ENCODE measurements around the gene TMEM178B.

DNA sequence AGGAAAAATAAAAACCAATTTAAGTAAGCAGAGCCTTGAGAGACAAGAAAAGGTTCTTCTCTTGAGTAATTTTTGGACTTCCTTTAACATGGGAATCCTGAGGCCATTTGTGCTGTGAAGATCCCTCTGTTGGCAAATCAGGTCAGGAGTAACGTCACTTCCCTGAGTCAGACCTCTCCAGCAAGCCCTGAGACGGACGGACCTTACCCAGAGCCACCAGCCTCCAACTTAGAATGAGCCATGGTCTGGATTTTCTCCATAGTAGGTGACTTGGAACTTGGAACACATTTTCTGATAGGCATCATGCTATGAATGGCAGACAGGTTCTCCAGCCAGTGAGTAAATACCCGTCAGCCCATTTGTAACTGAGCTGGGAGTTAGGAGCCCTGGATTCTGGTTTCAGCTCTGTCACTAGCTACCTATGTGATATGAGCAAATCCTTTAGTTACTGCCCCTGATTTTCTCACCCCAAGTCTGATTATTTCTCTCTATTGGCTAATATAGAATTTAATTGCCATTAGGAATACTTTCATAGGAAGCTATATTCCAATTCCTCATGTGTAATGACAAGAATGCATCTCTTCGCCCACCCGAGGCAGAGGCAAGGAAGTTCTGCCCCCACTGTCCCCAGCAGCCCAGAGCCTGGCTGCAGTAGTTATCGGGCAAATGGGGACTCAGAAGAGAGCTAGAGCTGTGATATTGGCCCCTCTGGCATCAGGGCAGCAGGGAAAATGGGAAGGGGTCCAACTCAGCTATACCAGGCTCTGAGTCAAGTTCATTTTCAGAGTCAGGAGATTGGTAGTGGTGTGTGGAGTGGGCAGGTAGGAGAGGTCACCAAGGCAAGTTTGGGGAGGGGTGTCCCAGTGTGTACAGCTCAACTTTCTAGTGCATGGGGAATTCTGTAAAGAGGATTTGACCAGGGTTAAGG lies 323.6 kb downstream of the TMEM178B start:
- TF ChIP-seq, protein P1, sequence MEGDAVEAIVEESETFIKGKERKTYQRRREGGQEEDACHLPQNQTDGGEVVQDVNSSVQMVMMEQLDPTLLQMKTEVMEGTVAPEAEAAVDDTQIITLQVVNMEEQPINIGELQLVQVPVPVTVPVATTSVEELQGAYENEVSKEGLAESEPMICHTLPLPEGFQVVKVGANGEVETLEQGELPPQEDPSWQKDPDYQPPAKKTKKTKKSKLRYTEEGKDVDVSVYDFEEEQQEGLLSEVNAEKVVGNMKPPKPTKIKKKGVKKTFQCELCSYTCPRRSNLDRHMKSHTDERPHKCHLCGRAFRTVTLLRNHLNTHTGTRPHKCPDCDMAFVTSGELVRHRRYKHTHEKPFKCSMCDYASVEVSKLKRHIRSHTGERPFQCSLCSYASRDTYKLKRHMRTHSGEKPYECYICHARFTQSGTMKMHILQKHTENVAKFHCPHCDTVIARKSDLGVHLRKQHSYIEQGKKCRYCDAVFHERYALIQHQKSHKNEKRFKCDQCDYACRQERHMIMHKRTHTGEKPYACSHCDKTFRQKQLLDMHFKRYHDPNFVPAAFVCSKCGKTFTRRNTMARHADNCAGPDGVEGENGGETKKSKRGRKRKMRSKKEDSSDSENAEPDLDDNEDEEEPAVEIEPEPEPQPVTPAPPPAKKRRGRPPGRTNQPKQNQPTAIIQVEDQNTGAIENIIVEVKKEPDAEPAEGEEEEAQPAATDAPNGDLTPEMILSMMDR (IDR thresholded peaks at IDR 0.05), result no peak
- no peak for TF ChIP-seq POLR2A (IDR thresholded peaks at IDR 0.05)

Data from ovary (tissue), 3 donors.